Measurements from ENCODE around the gene CCDC85C. TPM values are rescaled to one million over a fixed set of nuclear protein-coding genes. Genes with fewer than 3 reads are reported as not detected.
A peak's percentile ranks its signal among the peaks of the same experiment; 100 is the strongest.

The CCDC85C gene
- total and polyA plus RNA-seq, 8 donors: 10.5 to 28.6 (median 15.9) TPM

GRCh38 chr14:99560922-99561683, 42.9 kb downstream of the CCDC85C start:
- intact Hi-C loops (cut with DNase I; ENCODE audit: low total_unique reads): no loop called here
- H3K36me3 ChIP-seq: no peaks in the 10 kb centered on the region
- no peaks in the 10 kb centered on the region for H3K9me3 ChIP-seq
- peak; percentile 75 to 79 for DNase-seq
- H3K27ac ChIP-seq: peak overlapping the region; percentile 48 to 83 (median 79)
- H3K4me3 ChIP-seq: no peak overlapping the region
- H3K4me1 ChIP-seq: peaks cover 64 to 82% (median 68%) of the 10 kb centered on the region in 4 donors
- WGBS, 5 donors: 35 to 47% (median 43%) methylated on average over 11 to 15 of the region's 15 CpGs
- H3K27me3 ChIP-seq: no peaks in the 10 kb centered on the region
- peak in 2 of 3 donors; percentile 26 to 35 for TF ChIP-seq POLR2AphosphoS5 (IDR thresholded peaks at IDR 0.05)
- no peak for TF ChIP-seq EP300 (IDR thresholded peaks at IDR 0.05)
- TF ChIP-seq CTCF (IDR thresholded peaks at IDR 0.05): peak in 1 of 7 experiments; percentile 10
- no peak for TF ChIP-seq POLR2A (IDR thresholded peaks at IDR 0.05)

- no peak for DNase-seq
Observed at GRCh38 chr14:99560403-99560802, 43.6 kb downstream of the CCDC85C start.

GRCh38 chr14:99559286-99559990, 44.6 kb downstream of the CCDC85C start:
- intact Hi-C loops (cut with DNase I; ENCODE audit: low total_unique reads): no loop called here
- Histone ChIP-seq H3K27me3 (no peaks in the 10 kb centered on the region), H3K4me1 (peaks cover 60 to 82% (median 65%) of the 10 kb centered on the region in 4 donors), H3K4me3 (no peak overlapping the region), H3K9me3 (no peaks in the 10 kb centered on the region), H3K36me3 (no peaks in the 10 kb centered on the region), H3K27ac (peak overlapping the region in 3 of 5 donors; percentile 79 to 83 (median 79))
- no peak for DNase-seq
- WGBS, 5 donors: 72 to 83% (median 80%) methylated on average over 16 of the region's 16 CpGs
- TF ChIP-seq CTCF (IDR thresholded peaks at IDR 0.05): no peak

More at GRCh38 chr14:99560403-99560802, 43.6 kb downstream of the CCDC85C start:
- intact Hi-C loops (cut with DNase I; ENCODE audit: low total_unique reads): no loop called here
- Histone ChIP-seq H3K4me1 (peaks cover 63 to 82% (median 66%) of the 10 kb centered on the region in 4 donors), H3K27ac (peak overlapping the region in 4 of 5 donors; percentile 73 to 83 (median 79)), H3K4me3 (no peak overlapping the region), H3K36me3 (no peaks in the 10 kb centered on the region), H3K9me3 (no peaks in the 10 kb centered on the region), H3K27me3 (no peaks in the 10 kb centered on the region)
- 84 to 88% (median 87%) methylated on average over 13 of the region's 13 CpGs for WGBS, 5 donors
- TF ChIP-seq CTCF (IDR thresholded peaks at IDR 0.05): no peak
- TF ChIP-seq POLR2A (IDR thresholded peaks at IDR 0.05): no peak
- no peak for TF ChIP-seq EP300 (IDR thresholded peaks at IDR 0.05)
- TF ChIP-seq POLR2AphosphoS5 (IDR thresholded peaks at IDR 0.05): no peak

- Histone ChIP-seq H3K27me3 (no peaks in the 10 kb centered on the region), H3K4me3 (no peak overlapping the region), H3K4me1 (peaks cover 58 to 82% (median 65%) of the 10 kb centered on the region in 4 donors), H3K9me3 (no peaks in the 10 kb centered on the region), H3K36me3 (no peaks in the 10 kb centered on the region), H3K27ac (peak overlapping the region; percentile 60 to 87 (median 83))
- TF ChIP-seq EP300 (IDR thresholded peaks at IDR 0.05) (no peak), CTCF (IDR thresholded peaks at IDR 0.05) (no peak), POLR2AphosphoS5 (IDR thresholded peaks at IDR 0.05) (no peak), POLR2A (IDR thresholded peaks at IDR 0.05) (no peak)
- 88 to 92% (median 89%) methylated on average over 10 of the region's 10 CpGs for WGBS, 5 donors
- DNase-seq: no peak
- intact Hi-C loops (cut with DNase I; ENCODE audit: low total_unique reads): no loop called here
Observed at GRCh38 chr14:99556134-99556791, 47.7 kb downstream of the CCDC85C start.
